Activated naive CD8-positive, alpha-beta T cell treated with anti-CD3 and anti-CD28 coated beads, Interleukin-2, amount 50 U/mL, for 16 hours (primary cell): ENCODE measurements around the gene DOCK3.
"Not testable (repeated sequence)": the region's sequence is repeated elsewhere in the genome, so short reads cannot be mapped to it uniquely, and the experiment has no call there.

Source experiments
- DNase-seq: peaks from one replicate; pipeline ENCODE4 v3.0.0-alpha.2; 2020; ENCODE audit warnings: low read depth, low spot score

DOCK3 gene

GRCh38 chr3:51224283-51224682 is 549.6 kb downstream of the DOCK3 start:
- DNase-seq: no peak

- DNase-seq: no peak
Measured at GRCh38 chr3:51224843-51225242, 550.1 kb downstream of the DOCK3 start.

GRCh38 chr3:51242939-51243338 is 568.2 kb downstream of the DOCK3 start:
- no peak for DNase-seq

- no peak for DNase-seq
Measured at GRCh38 chr3:51243924-51244323, 569.2 kb downstream of the DOCK3 start.

GRCh38 chr3:51245867-51246266 is 571.1 kb downstream of the DOCK3 start:
- DNase-seq: no peak

- no peak for DNase-seq
Measured at GRCh38 chr3:51257870-51258269, 583.1 kb downstream of the DOCK3 start.

- DNase-seq: not testable (repeated sequence)
Measured at GRCh38 chr3:51264166-51264565, 589.4 kb downstream of the DOCK3 start.

GRCh38 chr3:51268132-51268531 is 593.4 kb downstream of the DOCK3 start:
- DNase-seq: no peak

- no peak for DNase-seq
Measured at GRCh38 chr3:51269466-51269865, 594.7 kb downstream of the DOCK3 start.

- no peak for DNase-seq
Measured at GRCh38 chr3:51270559-51270958, 595.8 kb downstream of the DOCK3 start.

- no peak for DNase-seq
Measured at GRCh38 chr3:51271172-51271571, 596.4 kb downstream of the DOCK3 start.

- DNase-seq: no peak
Measured at GRCh38 chr3:51274052-51274451, 599.3 kb downstream of the DOCK3 start.

GRCh38 chr3:51275111-51275805 is 600.5 kb downstream of the DOCK3 start:
- no peak for DNase-seq

GRCh38 chr3:51276046-51276445 is 601.3 kb downstream of the DOCK3 start:
- no peak for DNase-seq

GRCh38 chr3:51279448-51279847 is 604.7 kb downstream of the DOCK3 start:
- no peak for DNase-seq

- DNase-seq: no peak
Measured at GRCh38 chr3:51280176-51280575, 605.4 kb downstream of the DOCK3 start.

GRCh38 chr3:51282931-51283330 is 608.2 kb downstream of the DOCK3 start:
- no peak for DNase-seq

- DNase-seq: no peak
Measured at GRCh38 chr3:51283421-51283820, 608.7 kb downstream of the DOCK3 start.

GRCh38 chr3:51295625-51296024 is 620.9 kb downstream of the DOCK3 start:
- no peak for DNase-seq

- DNase-seq: no peak
Measured at GRCh38 chr3:51297333-51297732, 622.6 kb downstream of the DOCK3 start.

GRCh38 chr3:51304230-51304629 is 629.5 kb downstream of the DOCK3 start:
- no peak for DNase-seq

- DNase-seq: no peak
Measured at GRCh38 chr3:51306093-51306492, 631.4 kb downstream of the DOCK3 start.

GRCh38 chr3:51307458-51307857 is 632.7 kb downstream of the DOCK3 start:
- DNase-seq: no peak
